ENCODE measurements around the gene PRLH. TPM values are rescaled to one million over a fixed set of nuclear protein-coding genes. Genes with fewer than 3 reads are reported as not detected.
A peak's percentile ranks its signal among the peaks of the same experiment; 100 is the strongest.

Gene PRLH
- total RNA-seq, 5 donors from 2014 or later (not counting 1 experiment from before 2014, with no cell fraction given) = not detected

DNA sequence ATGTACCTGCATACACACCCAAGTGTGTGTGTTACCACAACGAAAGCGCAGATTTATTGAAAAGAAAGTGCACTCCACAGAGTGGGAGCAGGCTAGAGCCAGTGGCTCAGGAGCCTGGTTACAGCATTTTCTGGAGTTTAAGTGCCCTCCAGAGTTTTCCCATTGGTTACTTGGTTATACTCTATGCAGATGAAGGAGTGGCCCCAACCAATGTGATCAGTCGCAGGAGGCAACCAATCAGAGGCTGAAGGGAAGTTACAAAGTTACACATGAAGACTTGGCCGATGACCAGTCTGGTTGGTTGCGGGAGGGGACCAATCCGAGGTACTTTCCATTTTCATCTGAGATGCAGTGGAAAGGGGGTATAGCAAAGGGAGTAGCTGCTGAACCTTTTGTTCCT, 13.5 kb upstream of the PRLH start:
- no peak for DNase-seq
- Histone ChIP-seq H3K9me3 (no peaks in the 10 kb centered on the region), H3K36me3 (ENCODE audit: control insufficient read depth in 2 of 2, extremely low read depth in 1 of 2, insufficient read depth in 1 of 2, low read length in 1 of 2) (no peaks in the 10 kb centered on the region), H3K27me3 (replicated peaks in 1 of 2; ENCODE audit: control insufficient read depth in 2 of 2, extremely low read depth in 1 of 2, insufficient read depth in 2 of 2, low read length in 1 of 2) (peaks cover 0 to 19% of the 10 kb centered on the region in 2 experiments), H3K4me1 (ENCODE audit: control insufficient read depth in 1 of 2, extremely low read depth in 1 of 2, insufficient read depth in 2 of 2, low read length in 2 of 2) (peaks cover 0 to 6% of the 10 kb centered on the region in 2 experiments), H3K4me3 (ENCODE audit: control insufficient read depth in 1 of 2, extremely low read depth in 1 of 2, low read length in 1 of 2) (no peak overlapping the region), H3K27ac (ENCODE audit: low read length) (no peak overlapping the region)
- Mint-ChIP-seq H3K27ac (no peak overlapping the region), H3K9me3 (peaks cover 5 to 10% (median 7%) of the 10 kb centered on the region in 3 donors), H3K36me3 (no peaks in the 10 kb centered on the region), H3K4me3 (no peak overlapping the region), H3K27me3 (peaks cover 7 to 10% of the 10 kb centered on the region in 2 donors), H3K4me1 (peaks cover 0 to 10% (median 10%) of the 10 kb centered on the region in 3 donors)
- 86% methylated on average over 6 of the region's 6 CpGs for WGBS (ENCODE audit: insufficient coverage)
- POLR2A ChIA-PET = no interaction called here
- no peak for ATAC-seq (replicated peaks in 1 of 4)
- CTCF ChIA-PET = no interaction called here

DNA sequence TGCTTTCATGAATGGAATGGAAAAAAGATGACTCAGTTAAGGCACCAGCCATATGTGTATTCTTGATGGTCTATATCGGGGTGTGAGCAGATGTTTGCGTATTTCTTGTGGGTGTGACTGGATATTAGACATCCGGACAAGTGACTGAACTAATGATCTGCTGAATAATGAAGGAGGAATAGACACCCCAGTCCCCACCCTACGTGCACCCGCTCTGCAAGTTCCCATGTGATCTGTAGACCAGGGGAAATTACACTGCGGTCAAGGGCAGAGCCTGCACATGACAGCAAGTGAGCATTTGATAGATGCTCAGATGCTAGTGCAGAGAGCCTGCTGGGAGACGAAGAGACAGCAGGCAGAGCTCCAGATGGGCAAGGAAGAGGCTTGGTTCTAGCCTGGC, 12.4 kb upstream of the PRLH start:
- Mint-ChIP-seq H3K27me3 (peaks cover 8% of the 10 kb centered on the region in 2 donors), H3K9me3 (peaks cover 5 to 10% (median 7%) of the 10 kb centered on the region in 3 donors), H3K4me1 (peaks cover 0 to 12% (median 10%) of the 10 kb centered on the region in 3 donors), H3K4me3 (no peak overlapping the region), H3K27ac (no peak overlapping the region), H3K36me3 (no peaks in the 10 kb centered on the region)
- ATAC-seq (replicated peaks in 1 of 4) (no peak), DNase-seq (no peak)
- ChIA-PET POLR2A (no interaction called here), CTCF (no interaction called here)
- H3K27me3 ChIP-seq (replicated peaks in 1 of 2; ENCODE audit: control insufficient read depth in 2 of 2, extremely low read depth in 1 of 2, insufficient read depth in 2 of 2, low read length in 1 of 2) = peaks cover 0 to 21% of the 10 kb centered on the region in 2 experiments
- no peaks in the 10 kb centered on the region for H3K9me3 ChIP-seq
- no peak overlapping the region for H3K27ac ChIP-seq (ENCODE audit: low read length)
- no peak overlapping the region for H3K4me3 ChIP-seq (ENCODE audit: control insufficient read depth in 1 of 2, extremely low read depth in 1 of 2, low read length in 1 of 2)
- whole genome bisulfite sequencing (ENCODE audit: insufficient coverage) = 73% methylated on average over 4 of the region's 7 CpGs
- no peaks in the 10 kb centered on the region for H3K36me3 ChIP-seq (ENCODE audit: control insufficient read depth in 2 of 2, extremely low read depth in 1 of 2, insufficient read depth in 1 of 2, low read length in 1 of 2)
- peaks cover 0 to 6% of the 10 kb centered on the region in 2 experiments for H3K4me1 ChIP-seq (ENCODE audit: control insufficient read depth in 1 of 2, extremely low read depth in 1 of 2, insufficient read depth in 2 of 2, low read length in 2 of 2)

DNA sequence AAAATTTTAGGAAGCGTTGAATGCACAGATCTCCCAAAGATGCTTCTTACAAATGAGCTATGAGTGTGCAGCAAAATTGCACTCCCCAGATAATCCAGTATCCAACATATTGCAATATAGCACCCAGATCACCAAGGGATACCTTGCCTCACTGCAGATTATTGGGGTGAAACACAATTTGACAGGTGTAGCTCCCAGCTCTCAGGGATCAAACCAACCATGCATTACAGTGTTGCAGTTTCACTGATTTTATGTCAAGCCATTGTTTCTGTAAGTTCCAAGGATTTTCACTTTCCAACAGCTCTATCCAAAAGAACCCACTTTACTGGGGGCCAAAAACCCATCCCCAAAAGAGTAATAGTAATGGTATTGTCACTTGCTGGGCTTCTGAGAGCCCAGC, 10.8 kb upstream of the PRLH start:
- H3K27ac ChIP-seq (ENCODE audit: low read length) = no peak overlapping the region
- H3K4me3 Mint-ChIP-seq = no peak overlapping the region
- no peaks in the 10 kb centered on the region for H3K9me3 ChIP-seq
- ChIA-PET POLR2A (no interaction called here), CTCF (interaction anchor here in 1 of 2 donors (0.9 kb wide), 1 partner anchor 43 kb away, joined by 3 read pairs; no protein-coding TSS in a partner anchor)
- no CpG with 5 or more reads among the region's 1 CpG for WGBS (ENCODE audit: insufficient coverage)
- peaks cover 14 to 17% of the 10 kb centered on the region in 2 donors for H3K27me3 Mint-ChIP-seq
- H3K4me3 ChIP-seq (ENCODE audit: control insufficient read depth in 1 of 2, extremely low read depth in 1 of 2, low read length in 1 of 2) = no peak overlapping the region
- H3K4me1 ChIP-seq (ENCODE audit: control insufficient read depth in 1 of 2, extremely low read depth in 1 of 2, insufficient read depth in 2 of 2, low read length in 2 of 2) = peaks cover 0 to 6% of the 10 kb centered on the region in 2 experiments
- H3K4me1 Mint-ChIP-seq = peaks cover 0 to 12% (median 10%) of the 10 kb centered on the region in 3 donors
- H3K27ac Mint-ChIP-seq = no peak overlapping the region
- no peaks in the 10 kb centered on the region for H3K36me3 Mint-ChIP-seq
- DNase-seq (no peak), ATAC-seq (replicated peaks in 1 of 4) (no peak)
- peaks cover 0 to 27% of the 10 kb centered on the region in 2 experiments for H3K27me3 ChIP-seq (replicated peaks in 1 of 2; ENCODE audit: control insufficient read depth in 2 of 2, extremely low read depth in 1 of 2, insufficient read depth in 2 of 2, low read length in 1 of 2)
- H3K36me3 ChIP-seq (ENCODE audit: control insufficient read depth in 2 of 2, extremely low read depth in 1 of 2, insufficient read depth in 1 of 2, low read length in 1 of 2) = no peaks in the 10 kb centered on the region
- H3K9me3 Mint-ChIP-seq = peaks cover 5 to 10% (median 7%) of the 10 kb centered on the region in 3 donors

DNA sequence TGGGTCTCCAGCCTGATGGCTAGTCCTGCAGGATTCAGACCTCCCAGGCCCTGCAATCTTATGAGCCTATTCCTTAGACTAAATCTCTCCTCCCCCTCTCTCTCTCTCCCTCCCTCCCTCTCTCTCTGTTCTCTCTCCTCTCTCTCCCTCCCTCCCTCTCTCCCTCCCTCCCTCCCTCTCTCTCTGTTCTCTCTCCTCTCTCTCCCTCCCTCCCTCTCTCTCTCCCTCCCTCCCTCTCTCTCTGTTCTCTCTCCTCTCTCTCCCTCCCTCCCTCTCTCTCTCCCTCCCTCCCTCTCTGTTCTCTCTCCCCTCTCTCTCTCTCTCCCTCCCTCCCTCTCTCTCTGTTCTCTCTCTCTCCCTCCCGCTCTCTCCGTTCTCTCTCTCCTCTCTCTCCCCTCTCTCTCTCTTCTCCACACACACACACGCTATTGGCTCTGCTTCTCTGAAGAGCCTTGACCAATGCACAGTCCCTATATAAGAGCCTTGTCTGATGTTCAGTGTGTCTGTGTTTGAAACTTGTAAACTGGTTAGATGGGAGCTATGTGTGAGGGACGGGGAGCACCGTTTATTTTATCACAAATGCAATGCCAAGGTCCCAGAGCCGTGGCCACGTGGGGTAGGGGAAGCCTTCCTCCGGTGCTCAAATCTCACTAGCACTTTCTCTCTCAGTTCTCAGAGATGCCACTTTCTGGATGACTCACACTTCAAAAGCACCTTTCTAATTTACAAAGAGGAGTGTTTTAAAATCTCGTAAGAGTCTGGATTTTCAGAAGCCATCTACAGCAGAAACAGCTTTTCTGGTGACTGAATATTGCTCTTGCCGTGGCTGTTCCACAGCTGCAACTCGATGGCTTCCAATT, 9.4 kb upstream of the PRLH start:
- peak overlapping the region; percentile 10 to 25 (median 15) for H3K4me3 Mint-ChIP-seq
- 0% methylated on average over 2 of the region's 11 CpGs for WGBS (ENCODE audit: insufficient coverage)
- H3K4me1 Mint-ChIP-seq = peaks cover 0 to 12% (median 10%) of the 10 kb centered on the region in 3 donors
- POLR2A ChIA-PET = no interaction called here
- peak overlapping the region; percentile 63 to 65 for H3K27ac Mint-ChIP-seq
- no peaks in the 10 kb centered on the region for H3K9me3 ChIP-seq
- H3K27me3 ChIP-seq (replicated peaks in 1 of 2; ENCODE audit: control insufficient read depth in 2 of 2, extremely low read depth in 1 of 2, insufficient read depth in 2 of 2, low read length in 1 of 2) = peaks cover 0 to 32% of the 10 kb centered on the region in 2 experiments
- no peak overlapping the region for H3K27ac ChIP-seq (ENCODE audit: low read length)
- H3K4me1 ChIP-seq (ENCODE audit: control insufficient read depth in 1 of 2, extremely low read depth in 1 of 2, insufficient read depth in 2 of 2, low read length in 2 of 2) = peaks cover 0 to 6% of the 10 kb centered on the region in 2 experiments
- CTCF ChIA-PET = interaction anchor here in 1 of 2 donors (1.5 kb wide), 1 partner anchor 15 kb away, joined by 4 read pairs; no protein-coding TSS in a partner anchor
- peaks cover 14 to 17% of the 10 kb centered on the region in 2 donors for H3K27me3 Mint-ChIP-seq
- H3K36me3 ChIP-seq (ENCODE audit: control insufficient read depth in 2 of 2, extremely low read depth in 1 of 2, insufficient read depth in 1 of 2, low read length in 1 of 2) = no peaks in the 10 kb centered on the region
- H3K9me3 Mint-ChIP-seq = peaks cover 5 to 10% (median 7%) of the 10 kb centered on the region in 3 donors
- no peaks in the 10 kb centered on the region for H3K36me3 Mint-ChIP-seq
- DNase-seq (peak in 1 of 35 experiments; percentile 13), ATAC-seq (replicated peaks in 1 of 4) (peak; percentile 46 to 83 (median 67))
- H3K4me3 ChIP-seq (ENCODE audit: control insufficient read depth in 1 of 2, extremely low read depth in 1 of 2, low read length in 1 of 2) = no peak overlapping the region

DNA sequence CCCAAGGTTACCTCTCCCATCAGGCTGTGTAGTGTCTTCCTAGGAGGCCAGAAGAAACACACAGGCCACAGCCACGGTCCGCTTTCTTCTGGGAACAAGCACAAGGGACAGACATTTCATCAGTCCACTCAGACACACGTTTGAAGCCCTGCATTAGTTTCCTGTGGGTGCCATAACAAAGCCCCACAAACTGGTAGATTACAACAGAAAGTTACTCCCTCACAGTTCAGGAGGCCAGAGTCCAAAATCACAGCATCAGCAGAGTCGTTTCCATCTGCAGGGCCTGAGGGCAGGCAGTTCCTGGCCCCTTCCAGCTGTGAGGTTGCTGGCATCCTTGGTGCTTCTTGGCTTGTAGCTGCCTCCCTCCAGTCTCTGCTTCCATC, 8.8 kb upstream of the PRLH start:
- DNase-seq = no peak
- H3K36me3 Mint-ChIP-seq = no peaks in the 10 kb centered on the region
- no peaks in the 10 kb centered on the region for H3K36me3 ChIP-seq (ENCODE audit: control insufficient read depth in 2 of 2, extremely low read depth in 1 of 2, insufficient read depth in 1 of 2, low read length in 1 of 2)
- H3K27me3 Mint-ChIP-seq = peaks cover 16 to 17% of the 10 kb centered on the region in 2 donors
- peaks cover 0 to 6% of the 10 kb centered on the region in 2 experiments for H3K4me1 ChIP-seq (ENCODE audit: control insufficient read depth in 1 of 2, extremely low read depth in 1 of 2, insufficient read depth in 2 of 2, low read length in 2 of 2)
- peak overlapping the region; percentile 10 to 25 (median 15) for H3K4me3 Mint-ChIP-seq
- CTCF ChIA-PET = interaction anchor here in 1 of 2 donors (1.5 kb wide), 1 partner anchor 14 kb away, joined by 4 read pairs; no protein-coding TSS in a partner anchor
- peaks cover 0 to 12% (median 10%) of the 10 kb centered on the region in 3 donors for H3K4me1 Mint-ChIP-seq
- H3K9me3 ChIP-seq = no peaks in the 10 kb centered on the region
- peaks cover 0 to 32% of the 10 kb centered on the region in 2 experiments for H3K27me3 ChIP-seq (replicated peaks in 1 of 2; ENCODE audit: control insufficient read depth in 2 of 2, extremely low read depth in 1 of 2, insufficient read depth in 2 of 2, low read length in 1 of 2)
- POLR2A ChIA-PET = no interaction called here
- WGBS (ENCODE audit: insufficient coverage) = 35% methylated on average over 4 of the region's 4 CpGs
- peak overlapping the region; percentile 63 to 65 for H3K27ac Mint-ChIP-seq
- peaks cover 5 to 10% (median 7%) of the 10 kb centered on the region in 3 donors for H3K9me3 Mint-ChIP-seq
- H3K27ac ChIP-seq (ENCODE audit: low read length) = no peak overlapping the region
- peak in 1 of 4 experiments; percentile 9 for ATAC-seq (replicated peaks in 1 of 4)
- no peak overlapping the region for H3K4me3 ChIP-seq (ENCODE audit: control insufficient read depth in 1 of 2, extremely low read depth in 1 of 2, low read length in 1 of 2)

DNA sequence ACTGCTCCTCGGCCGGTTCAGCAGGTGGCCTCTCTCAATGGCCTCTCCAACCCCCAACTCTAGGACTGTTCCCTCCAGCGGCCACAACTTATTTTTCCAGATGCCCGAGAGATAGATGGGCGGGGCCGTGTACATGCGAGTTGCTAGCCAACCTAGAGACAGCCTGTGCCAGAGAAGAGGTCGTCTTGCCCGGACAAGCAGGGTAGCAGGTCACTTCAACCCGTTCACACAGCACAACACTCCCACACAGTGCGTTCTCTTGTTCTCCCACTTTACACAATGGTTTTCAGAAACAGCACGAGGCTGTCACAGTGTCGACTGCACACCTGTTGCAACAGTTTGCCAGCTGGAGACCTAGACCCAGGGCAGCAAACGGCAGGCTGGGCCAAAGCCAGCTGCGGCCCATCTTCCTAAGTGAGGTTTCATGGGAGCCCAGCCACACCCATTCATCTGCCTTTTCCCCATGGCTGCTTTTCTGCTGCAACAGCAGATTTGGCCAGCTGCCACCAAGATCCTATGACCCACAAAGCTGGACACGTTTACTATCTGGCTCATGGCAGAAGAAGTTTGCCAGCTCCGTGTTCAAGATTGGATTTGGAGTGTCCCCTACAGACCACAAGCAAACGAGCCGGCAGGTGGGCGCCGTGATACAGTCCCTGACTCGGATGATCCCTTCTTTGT, 7.3 kb upstream of the PRLH start:
- WGBS (ENCODE audit: insufficient coverage) = 84% methylated on average over 21 of the region's 22 CpGs
- Mint-ChIP-seq H3K4me1 (peaks cover 0 to 12% (median 10%) of the 10 kb centered on the region in 3 donors), H3K27me3 (peaks cover 10 to 17% of the 10 kb centered on the region in 2 donors), H3K27ac (no peak overlapping the region), H3K36me3 (no peaks in the 10 kb centered on the region), H3K4me3 (no peak overlapping the region), H3K9me3 (peaks cover 5 to 10% (median 7%) of the 10 kb centered on the region in 3 donors)
- Histone ChIP-seq H3K27me3 (replicated peaks in 1 of 2; ENCODE audit: control insufficient read depth in 2 of 2, extremely low read depth in 1 of 2, insufficient read depth in 2 of 2, low read length in 1 of 2) (peaks cover 0 to 40% of the 10 kb centered on the region in 2 experiments), H3K9me3 (no peaks in the 10 kb centered on the region), H3K27ac (ENCODE audit: low read length) (no peak overlapping the region), H3K4me1 (ENCODE audit: control insufficient read depth in 1 of 2, extremely low read depth in 1 of 2, insufficient read depth in 2 of 2, low read length in 2 of 2) (peaks cover 0 to 6% of the 10 kb centered on the region in 2 experiments), H3K4me3 (ENCODE audit: control insufficient read depth in 1 of 2, extremely low read depth in 1 of 2, low read length in 1 of 2) (no peak overlapping the region), H3K36me3 (ENCODE audit: control insufficient read depth in 2 of 2, extremely low read depth in 1 of 2, insufficient read depth in 1 of 2, low read length in 1 of 2) (no peaks in the 10 kb centered on the region)
- DNase-seq = no peak
- POLR2A ChIA-PET = no interaction called here
- CTCF ChIA-PET = interaction anchor here in 1 of 2 donors (0.5 kb wide), 1 partner anchor 122 kb away, joined by 5 read pairs; no protein-coding TSS in a partner anchor
- ATAC-seq (replicated peaks in 1 of 4) = no peak
